Retinal pigment epithelial cell (primary cell): Measurements from ENCODE around the gene MAP2K3.

Experiments used
- DNase-seq: peaks from one replicate; pipeline ENCODE4 v3.0.0-alpha.2; 2010; ENCODE audit warnings: low read depth
- H3K4me3 ChIP-seq: 2 replicates; pipeline ENCODE4 v1.5.1; 2011; ENCODE audit warnings: mild to moderate bottlenecking, low read length, control low read depth, moderate library complexity
- CTCF ChIP-seq: conservative IDR thresholded peaks from 2 replicates; pipeline ENCODE4 v1.5.1; 2011; ENCODE audit warnings: low read depth, low read length, control low read depth, inconsistent platforms

Gene MAP2K3

GRCh38 chr17:21249086-21249795, 35.3 kb upstream of the MAP2K3 start:
- H3K4me3 ChIP-seq, result no peak overlapping the region
- no peak for TF ChIP-seq CTCF
- DNase-seq, result no peak

- no peak overlapping the region for H3K4me3 ChIP-seq
- no peak for DNase-seq
- no peak for TF ChIP-seq CTCF
Observed at GRCh38 chr17:21249920-21250703, 34.4 kb upstream of the MAP2K3 start.

- DNase-seq, result no peak
- H3K4me3 ChIP-seq, result no peak overlapping the region
- no peak for TF ChIP-seq CTCF
Observed at GRCh38 chr17:21250854-21251253, 33.7 kb upstream of the MAP2K3 start.

GRCh38 chr17:21251337-21252010, 33.0 kb upstream of the MAP2K3 start:
- DNase-seq, result no peak
- H3K4me3 ChIP-seq, result no peak overlapping the region
- no peak for TF ChIP-seq CTCF

GRCh38 chr17:21252289-21252795, 32.2 kb upstream of the MAP2K3 start:
- TF ChIP-seq CTCF, result no peak
- no peak for DNase-seq
- peak overlapping the region; percentile 59 for H3K4me3 ChIP-seq

GRCh38 chr17:21252796-21253645, 31.5 kb upstream of the MAP2K3 start, which contains the start of gene NATD1:
NATD1 (minus strand) TSS chr17:21253410; CDS start chr17:21253264, 146 bp downstream.
- DNase-seq, result peak; percentile 38
- peak within 1 kb of the TSS; percentile 59 for H3K4me3 ChIP-seq
- no peak for TF ChIP-seq CTCF
